Testis (tissue), 2 donors: ENCODE data around the gene CPSF7.

Source experiments
- POLR2A ChIP-seq: fragments of 450-650 bp; IDR thresholded peaks from one replicate; pipeline ENCODE4 v1.6.1; 2017; ENCODE audit warnings: antibody characterized with exemption, mild to moderate bottlenecking, moderate library complexity
- TF ChIP-seq, protein P1 (sequence below), 3 experiments: fragments of 450-650 bp in 2 of 3; fragments of 200-600 bp in 1 of 3; sonication (generic) in 1 of 3; IDR thresholded peaks; one replicate each; pipeline ENCODE4 v1.5.1; 2016 to 2019; ENCODE audit warnings: antibody characterized with exemption in 3 of 3, mild to moderate bottlenecking in 2 of 3, moderate library complexity in 1 of 3

DNA sequence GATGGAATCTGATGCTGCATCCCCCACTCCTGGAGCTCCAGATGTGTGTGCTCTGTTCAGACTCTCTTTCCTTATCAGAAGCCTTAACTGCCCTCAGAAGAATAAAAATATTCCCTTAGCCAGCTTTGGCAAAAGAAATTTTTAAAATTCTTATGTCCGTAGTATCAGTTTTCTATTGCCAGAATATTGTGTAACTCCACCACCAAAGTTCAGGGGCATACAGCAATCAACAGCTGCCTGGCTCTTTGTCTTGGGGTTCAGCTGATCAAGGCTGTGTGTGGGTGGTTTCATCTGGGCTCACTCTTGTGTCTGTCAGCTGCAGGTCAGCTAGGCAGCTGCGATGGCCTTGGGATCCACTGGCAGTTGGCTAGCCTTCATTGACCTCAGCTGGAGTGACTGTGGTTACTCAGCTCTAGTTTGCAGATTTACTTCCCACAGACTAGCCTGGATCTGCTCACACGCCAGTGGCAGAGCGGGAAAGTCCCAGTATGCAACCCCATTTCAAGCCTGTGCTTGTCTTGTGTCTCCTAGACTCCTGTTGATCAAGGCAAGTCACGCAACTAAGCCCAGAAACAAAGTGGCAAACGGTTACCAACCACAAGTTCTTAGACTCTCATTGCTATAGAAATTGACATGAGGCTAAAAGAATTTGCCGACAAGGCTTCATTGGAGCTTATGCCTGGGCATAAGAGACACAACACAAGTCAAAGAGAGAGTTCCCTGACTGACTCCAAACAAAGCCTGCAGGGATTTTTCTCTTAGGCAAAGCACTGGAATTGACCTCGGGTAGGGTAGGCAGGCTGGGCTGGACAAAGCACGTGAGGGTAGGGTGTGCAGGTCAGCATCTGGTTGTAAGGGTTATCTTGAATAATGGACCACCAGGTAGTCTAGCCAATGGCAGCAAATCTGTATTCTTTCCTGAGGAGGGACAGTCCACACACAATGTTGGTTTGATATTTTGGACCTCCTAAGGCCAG is 60.1 kb downstream of the CPSF7 start:
- TF ChIP-seq, protein P1, sequence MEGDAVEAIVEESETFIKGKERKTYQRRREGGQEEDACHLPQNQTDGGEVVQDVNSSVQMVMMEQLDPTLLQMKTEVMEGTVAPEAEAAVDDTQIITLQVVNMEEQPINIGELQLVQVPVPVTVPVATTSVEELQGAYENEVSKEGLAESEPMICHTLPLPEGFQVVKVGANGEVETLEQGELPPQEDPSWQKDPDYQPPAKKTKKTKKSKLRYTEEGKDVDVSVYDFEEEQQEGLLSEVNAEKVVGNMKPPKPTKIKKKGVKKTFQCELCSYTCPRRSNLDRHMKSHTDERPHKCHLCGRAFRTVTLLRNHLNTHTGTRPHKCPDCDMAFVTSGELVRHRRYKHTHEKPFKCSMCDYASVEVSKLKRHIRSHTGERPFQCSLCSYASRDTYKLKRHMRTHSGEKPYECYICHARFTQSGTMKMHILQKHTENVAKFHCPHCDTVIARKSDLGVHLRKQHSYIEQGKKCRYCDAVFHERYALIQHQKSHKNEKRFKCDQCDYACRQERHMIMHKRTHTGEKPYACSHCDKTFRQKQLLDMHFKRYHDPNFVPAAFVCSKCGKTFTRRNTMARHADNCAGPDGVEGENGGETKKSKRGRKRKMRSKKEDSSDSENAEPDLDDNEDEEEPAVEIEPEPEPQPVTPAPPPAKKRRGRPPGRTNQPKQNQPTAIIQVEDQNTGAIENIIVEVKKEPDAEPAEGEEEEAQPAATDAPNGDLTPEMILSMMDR (IDR thresholded peaks at IDR 0.05): no peak
- TF ChIP-seq POLR2A: no peak
